ENCODE results near the gene UFL1.
"Not testable (repeated sequence)": the region's sequence is repeated elsewhere in the genome, so short reads cannot be mapped to it uniquely, and the experiment has no call there.

The UFL1 gene

GRCh38 chr6:96521644-96522464 lies at the start of gene UFL1:
Gene UFL1, plus strand, starts transcription at chr6:96521806. Its CDS starts 68 bp downstream, at chr6:96521874.
- DNase-seq (ENCODE audit: low read depth): peak; percentile 73
- peak within 1 kb of the TSS; percentile 61 for H3K4me3 ChIP-seq (ENCODE audit: low read depth, low read length)

- not testable (repeated sequence) for H3K4me3 ChIP-seq (ENCODE audit: low read depth, low read length); DNase-seq (ENCODE audit: low read depth)
Measured at GRCh38 chr6:96472291-96472690, 49.3 kb upstream of the UFL1 start.

- no peak overlapping the region for H3K4me3 ChIP-seq (ENCODE audit: low read depth, low read length)
- DNase-seq (ENCODE audit: low read depth): no peak
Measured at GRCh38 chr6:96478695-96479094, 42.9 kb upstream of the UFL1 start.

GRCh38 chr6:96491926-96492325 lies 29.7 kb upstream of the UFL1 start:
- no peak for DNase-seq (ENCODE audit: low read depth)
- H3K4me3 ChIP-seq (ENCODE audit: low read depth, low read length): no peak overlapping the region

- H3K4me3 ChIP-seq (ENCODE audit: low read depth, low read length): no peak overlapping the region
- no peak for DNase-seq (ENCODE audit: low read depth)
Measured at GRCh38 chr6:96499781-96500180, 21.8 kb upstream of the UFL1 start.

GRCh38 chr6:96502915-96503314 lies 18.7 kb upstream of the UFL1 start:
- no peak for DNase-seq (ENCODE audit: low read depth)

GRCh38 chr6:96505363-96505762 lies 16.2 kb upstream of the UFL1 start:
- DNase-seq (ENCODE audit: low read depth): no peak
- no peak overlapping the region for H3K4me3 ChIP-seq (ENCODE audit: low read depth, low read length)

More at GRCh38 chr6:96502915-96503314, 18.7 kb upstream of the UFL1 start:
- no peak overlapping the region for H3K4me3 ChIP-seq (ENCODE audit: low read depth, low read length)

- H3K4me3 ChIP-seq (ENCODE audit: low read depth, low read length): no peak overlapping the region
- no peak for DNase-seq (ENCODE audit: low read depth)
Measured at GRCh38 chr6:96509281-96509680, 12.3 kb upstream of the UFL1 start.

GRCh38 chr6:96520171-96521115 lies 1.2 kb upstream of the UFL1 start:
- H3K4me3 ChIP-seq (ENCODE audit: low read depth, low read length): peak overlapping the region; percentile 61
- DNase-seq (ENCODE audit: low read depth): no peak

GRCh38 chr6:96521306-96521643 lies 331 bp upstream of the UFL1 start:
- no peak for DNase-seq (ENCODE audit: low read depth)
- H3K4me3 ChIP-seq (ENCODE audit: low read depth, low read length): peak overlapping the region; percentile 61

- DNase-seq (ENCODE audit: low read depth): no peak
- H3K4me3 ChIP-seq (ENCODE audit: low read depth, low read length): peak overlapping the region; percentile 61
Measured at GRCh38 chr6:96522465-96523009, 931 bp downstream of the UFL1 start.

GRCh38 chr6:96528193-96528592 lies 6.6 kb downstream of the UFL1 start:
- H3K4me3 ChIP-seq (ENCODE audit: low read depth, low read length): no peak overlapping the region
- DNase-seq (ENCODE audit: low read depth): no peak

- no peak overlapping the region for H3K4me3 ChIP-seq (ENCODE audit: low read depth, low read length)
- DNase-seq (ENCODE audit: low read depth): no peak
Measured at GRCh38 chr6:96532399-96532798, 10.8 kb downstream of the UFL1 start.

- H3K4me3 ChIP-seq (ENCODE audit: low read depth, low read length): no peak overlapping the region
- DNase-seq (ENCODE audit: low read depth): no peak
Measured at GRCh38 chr6:96537726-96538125, 16.1 kb downstream of the UFL1 start.

- no peak for DNase-seq (ENCODE audit: low read depth)
- H3K4me3 ChIP-seq (ENCODE audit: low read depth, low read length): no peak overlapping the region
Measured at GRCh38 chr6:96542702-96543101, 21.1 kb downstream of the UFL1 start.

GRCh38 chr6:96545882-96546281 lies 24.3 kb downstream of the UFL1 start:
- DNase-seq (ENCODE audit: low read depth): no peak
- no peak overlapping the region for H3K4me3 ChIP-seq (ENCODE audit: low read depth, low read length)

- no peak for DNase-seq (ENCODE audit: low read depth)
- H3K4me3 ChIP-seq (ENCODE audit: low read depth, low read length): no peak overlapping the region
Measured at GRCh38 chr6:96547654-96548053, 26.0 kb downstream of the UFL1 start.

GRCh38 chr6:96554558-96554957 lies 33.0 kb downstream of the UFL1 start:
- H3K4me3 ChIP-seq (ENCODE audit: low read depth, low read length): no peak overlapping the region
- DNase-seq (ENCODE audit: low read depth): no peak

GRCh38 chr6:96559740-96560139 lies 38.1 kb downstream of the UFL1 start:
- not testable (repeated sequence) for DNase-seq (ENCODE audit: low read depth); H3K4me3 ChIP-seq (ENCODE audit: low read depth, low read length)

- no peak within 1 kb of the TSS for H3K4me3 ChIP-seq (ENCODE audit: low read depth, low read length)
- DNase-seq (ENCODE audit: low read depth): no peak
Measured at GRCh38 chr6:96562886-96563285, 41.3 kb downstream of the UFL1 start, which contains the start of gene FHL5. Gene FHL5, plus strand, starts transcription at chr6:96563128. Its CDS starts 40,486 bp downstream, at chr6:96603614.

Data from skeletal muscle cell (primary cell).